ENCODE results near the gene GAN.

DNA sequence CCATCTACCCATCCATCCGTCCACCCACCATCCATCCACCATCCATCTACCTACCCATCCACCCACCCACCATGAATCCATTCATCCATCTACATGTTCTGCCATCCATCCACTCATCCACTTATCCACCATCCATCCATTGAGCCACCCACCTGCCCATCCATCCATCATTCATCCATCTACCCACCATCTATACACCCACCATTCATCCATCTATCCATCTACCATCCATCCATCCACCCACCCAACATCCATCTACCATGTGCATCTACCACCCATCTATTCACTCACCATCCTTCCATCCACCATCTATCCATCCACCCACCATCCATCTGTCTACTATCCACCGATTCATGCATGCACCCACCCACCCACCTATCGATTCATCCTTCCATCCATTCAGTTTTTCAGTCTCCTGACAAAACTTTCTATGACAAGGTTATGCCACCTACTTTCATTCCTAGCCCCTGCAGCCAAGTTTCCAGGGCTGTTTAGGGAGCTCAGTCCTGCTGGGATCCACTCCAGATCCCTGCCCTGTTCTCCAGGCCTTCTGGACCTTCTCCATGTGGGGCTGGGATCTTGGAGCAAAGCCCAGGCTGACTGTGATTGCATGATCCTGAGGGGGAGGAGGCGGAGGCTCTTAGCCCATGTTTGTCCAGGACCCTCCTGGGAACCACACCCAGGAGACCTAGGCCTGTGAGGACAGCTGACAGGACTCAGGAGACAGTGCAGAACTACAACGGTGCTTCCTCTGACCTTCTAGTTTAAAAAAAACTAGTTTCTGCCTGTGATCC lies 48.9 kb upstream of the GAN start:
- TF ChIP-seq, protein P1, sequence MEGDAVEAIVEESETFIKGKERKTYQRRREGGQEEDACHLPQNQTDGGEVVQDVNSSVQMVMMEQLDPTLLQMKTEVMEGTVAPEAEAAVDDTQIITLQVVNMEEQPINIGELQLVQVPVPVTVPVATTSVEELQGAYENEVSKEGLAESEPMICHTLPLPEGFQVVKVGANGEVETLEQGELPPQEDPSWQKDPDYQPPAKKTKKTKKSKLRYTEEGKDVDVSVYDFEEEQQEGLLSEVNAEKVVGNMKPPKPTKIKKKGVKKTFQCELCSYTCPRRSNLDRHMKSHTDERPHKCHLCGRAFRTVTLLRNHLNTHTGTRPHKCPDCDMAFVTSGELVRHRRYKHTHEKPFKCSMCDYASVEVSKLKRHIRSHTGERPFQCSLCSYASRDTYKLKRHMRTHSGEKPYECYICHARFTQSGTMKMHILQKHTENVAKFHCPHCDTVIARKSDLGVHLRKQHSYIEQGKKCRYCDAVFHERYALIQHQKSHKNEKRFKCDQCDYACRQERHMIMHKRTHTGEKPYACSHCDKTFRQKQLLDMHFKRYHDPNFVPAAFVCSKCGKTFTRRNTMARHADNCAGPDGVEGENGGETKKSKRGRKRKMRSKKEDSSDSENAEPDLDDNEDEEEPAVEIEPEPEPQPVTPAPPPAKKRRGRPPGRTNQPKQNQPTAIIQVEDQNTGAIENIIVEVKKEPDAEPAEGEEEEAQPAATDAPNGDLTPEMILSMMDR (conservative IDR thresholded peaks at IDR 0.05 in 1 of 2, IDR thresholded peaks at IDR 0.05 in 1 of 2; ENCODE audit: low read depth in 1 of 2, low read length in 2 of 2): no peak
- TF ChIP-seq EZH2 (IDR thresholded peaks at IDR 0.05; ENCODE audit: low read length, missing control alignments): no peak

All from fibroblast of lung (primary cell).